Measurements from ENCODE around the gene TRAPPC2.

Gene TRAPPC2

GRCh38 chrX:13763489-13763888 lies 29.1 kb upstream of the TRAPPC2 start:
- no peaks in the 10 kb centered on the region for H3K4me1 ChIP-seq (ENCODE audit: control insufficient read depth, insufficient read depth, low read length)
- H3K27ac ChIP-seq (ENCODE audit: insufficient read depth, low read depth, low read length, poor library complexity, severe bottlenecking): no peak overlapping the region
- H3K4me3 ChIP-seq (ENCODE audit: insufficient read depth, low read depth, low read length): no peak overlapping the region
- no peaks in the 10 kb centered on the region for H3K27me3 ChIP-seq (ENCODE audit: control insufficient read depth, insufficient read depth, low read length, poor library complexity, severe bottlenecking)
- H3K36me3 ChIP-seq (ENCODE audit: control insufficient read depth, insufficient read depth, low read length): no peaks in the 10 kb centered on the region
- 66 to 77% methylated on average over 7 to 8 of the region's 8 CpGs for WGBS, 2 experiments
- no peaks in the 10 kb centered on the region for H3K9me3 ChIP-seq (ENCODE audit: control insufficient read depth, low read length)

- 36 to 40% methylated on average over 4 to 7 of the region's 7 CpGs for WGBS, 2 experiments
- H3K36me3 ChIP-seq (ENCODE audit: control insufficient read depth, insufficient read depth, low read length): no peaks in the 10 kb centered on the region
- no peak overlapping the region for H3K4me3 ChIP-seq (ENCODE audit: insufficient read depth, low read depth, low read length)
- H3K27me3 ChIP-seq (ENCODE audit: control insufficient read depth, insufficient read depth, low read length, poor library complexity, severe bottlenecking): no peaks in the 10 kb centered on the region
- H3K4me1 ChIP-seq (ENCODE audit: control insufficient read depth, insufficient read depth, low read length): no peaks in the 10 kb centered on the region
- H3K9me3 ChIP-seq (ENCODE audit: control insufficient read depth, low read length): no peaks in the 10 kb centered on the region
- H3K27ac ChIP-seq (ENCODE audit: insufficient read depth, low read depth, low read length, poor library complexity, severe bottlenecking): no peak overlapping the region
Measured at GRCh38 chrX:13761606-13762414, 27.4 kb upstream of the TRAPPC2 start.

GRCh38 chrX:13760426-13760825 lies 26.0 kb upstream of the TRAPPC2 start:
- Histone ChIP-seq H3K27ac (ENCODE audit: insufficient read depth, low read depth, low read length, poor library complexity, severe bottlenecking) (no peak overlapping the region), H3K4me1 (ENCODE audit: control insufficient read depth, insufficient read depth, low read length) (no peaks in the 10 kb centered on the region), H3K4me3 (ENCODE audit: insufficient read depth, low read depth, low read length) (no peak overlapping the region), H3K27me3 (ENCODE audit: control insufficient read depth, insufficient read depth, low read length, poor library complexity, severe bottlenecking) (no peaks in the 10 kb centered on the region), H3K9me3 (ENCODE audit: control insufficient read depth, low read length) (no peaks in the 10 kb centered on the region), H3K36me3 (ENCODE audit: control insufficient read depth, insufficient read depth, low read length) (no peaks in the 10 kb centered on the region)
- 79 to 82% methylated on average over 12 to 13 of the region's 13 CpGs for WGBS, 2 experiments

- no peaks in the 10 kb centered on the region for H3K4me1 ChIP-seq (ENCODE audit: control insufficient read depth, insufficient read depth, low read length)
Measured at GRCh38 chrX:13759152-13759718, 24.8 kb upstream of the TRAPPC2 start.

GRCh38 chrX:13756381-13756780 lies 22.0 kb upstream of the TRAPPC2 start:
- Histone ChIP-seq H3K27ac (ENCODE audit: insufficient read depth, low read depth, low read length, poor library complexity, severe bottlenecking) (no peak overlapping the region), H3K4me3 (ENCODE audit: insufficient read depth, low read depth, low read length) (no peak overlapping the region), H3K4me1 (ENCODE audit: control insufficient read depth, insufficient read depth, low read length) (no peaks in the 10 kb centered on the region), H3K36me3 (ENCODE audit: control insufficient read depth, insufficient read depth, low read length) (no peaks in the 10 kb centered on the region), H3K27me3 (ENCODE audit: control insufficient read depth, insufficient read depth, low read length, poor library complexity, severe bottlenecking) (no peaks in the 10 kb centered on the region), H3K9me3 (ENCODE audit: control insufficient read depth, low read length) (no peaks in the 10 kb centered on the region)
- 93 to 96% methylated on average over 4 of the region's 4 CpGs for WGBS, 2 experiments

More at GRCh38 chrX:13759152-13759718, 24.8 kb upstream of the TRAPPC2 start:
- Histone ChIP-seq H3K27me3 (ENCODE audit: control insufficient read depth, insufficient read depth, low read length, poor library complexity, severe bottlenecking) (no peaks in the 10 kb centered on the region), H3K36me3 (ENCODE audit: control insufficient read depth, insufficient read depth, low read length) (no peaks in the 10 kb centered on the region), H3K9me3 (ENCODE audit: control insufficient read depth, low read length) (no peaks in the 10 kb centered on the region), H3K27ac (ENCODE audit: insufficient read depth, low read depth, low read length, poor library complexity, severe bottlenecking) (no peak overlapping the region), H3K4me3 (ENCODE audit: insufficient read depth, low read depth, low read length) (no peak overlapping the region)
- WGBS, 2 experiments: 95 to 97% methylated on average over 6 to 8 of the region's 8 CpGs

GRCh38 chrX:13755254-13755653 lies 20.8 kb upstream of the TRAPPC2 start:
- Histone ChIP-seq H3K4me3 (ENCODE audit: insufficient read depth, low read depth, low read length) (no peak overlapping the region), H3K36me3 (ENCODE audit: control insufficient read depth, insufficient read depth, low read length) (no peaks in the 10 kb centered on the region), H3K9me3 (ENCODE audit: control insufficient read depth, low read length) (no peaks in the 10 kb centered on the region), H3K27ac (ENCODE audit: insufficient read depth, low read depth, low read length, poor library complexity, severe bottlenecking) (no peak overlapping the region), H3K4me1 (ENCODE audit: control insufficient read depth, insufficient read depth, low read length) (no peaks in the 10 kb centered on the region), H3K27me3 (ENCODE audit: control insufficient read depth, insufficient read depth, low read length, poor library complexity, severe bottlenecking) (no peaks in the 10 kb centered on the region)
- WGBS, 2 experiments: 88 to 100% methylated on average over 1 of the region's 1 CpG

GRCh38 chrX:13754765-13755164 lies 20.3 kb upstream of the TRAPPC2 start:
- H3K27me3 ChIP-seq (ENCODE audit: control insufficient read depth, insufficient read depth, low read length, poor library complexity, severe bottlenecking): no peaks in the 10 kb centered on the region
- H3K27ac ChIP-seq (ENCODE audit: insufficient read depth, low read depth, low read length, poor library complexity, severe bottlenecking): no peak overlapping the region
- H3K4me1 ChIP-seq (ENCODE audit: control insufficient read depth, insufficient read depth, low read length): no peaks in the 10 kb centered on the region
- 100% methylated on average over 1 of the region's 1 CpG for WGBS, 2 experiments
- no peaks in the 10 kb centered on the region for H3K9me3 ChIP-seq (ENCODE audit: control insufficient read depth, low read length)
- H3K4me3 ChIP-seq (ENCODE audit: insufficient read depth, low read depth, low read length): no peak overlapping the region
- no peaks in the 10 kb centered on the region for H3K36me3 ChIP-seq (ENCODE audit: control insufficient read depth, insufficient read depth, low read length)

- H3K9me3 ChIP-seq (ENCODE audit: control insufficient read depth, low read length): no peaks in the 10 kb centered on the region
- WGBS, 2 experiments: 95 to 97% methylated on average over 3 of the region's 3 CpGs
- H3K4me3 ChIP-seq (ENCODE audit: insufficient read depth, low read depth, low read length): no peak overlapping the region
- H3K4me1 ChIP-seq (ENCODE audit: control insufficient read depth, insufficient read depth, low read length): no peaks in the 10 kb centered on the region
- H3K36me3 ChIP-seq (ENCODE audit: control insufficient read depth, insufficient read depth, low read length): no peaks in the 10 kb centered on the region
- H3K27ac ChIP-seq (ENCODE audit: insufficient read depth, low read depth, low read length, poor library complexity, severe bottlenecking): no peak overlapping the region
- H3K27me3 ChIP-seq (ENCODE audit: control insufficient read depth, insufficient read depth, low read length, poor library complexity, severe bottlenecking): no peaks in the 10 kb centered on the region
Measured at GRCh38 chrX:13752646-13753045, 18.2 kb upstream of the TRAPPC2 start.

- WGBS, 2 experiments: 95 to 100% methylated on average over 1 to 2 of the region's 3 CpGs
Measured at GRCh38 chrX:13752141-13752540, 17.7 kb upstream of the TRAPPC2 start.

GRCh38 chrX:13750812-13751211 lies 16.4 kb upstream of the TRAPPC2 start:
- H3K27me3 ChIP-seq (ENCODE audit: control insufficient read depth, insufficient read depth, low read length, poor library complexity, severe bottlenecking): no peaks in the 10 kb centered on the region
- H3K36me3 ChIP-seq (ENCODE audit: control insufficient read depth, insufficient read depth, low read length): no peaks in the 10 kb centered on the region
- no peaks in the 10 kb centered on the region for H3K9me3 ChIP-seq (ENCODE audit: control insufficient read depth, low read length)
- no peaks in the 10 kb centered on the region for H3K4me1 ChIP-seq (ENCODE audit: control insufficient read depth, insufficient read depth, low read length)
- H3K27ac ChIP-seq (ENCODE audit: insufficient read depth, low read depth, low read length, poor library complexity, severe bottlenecking): no peak overlapping the region
- H3K4me3 ChIP-seq (ENCODE audit: insufficient read depth, low read depth, low read length): no peak overlapping the region

More at GRCh38 chrX:13752141-13752540, 17.7 kb upstream of the TRAPPC2 start:
- H3K27ac ChIP-seq (ENCODE audit: insufficient read depth, low read depth, low read length, poor library complexity, severe bottlenecking): no peak overlapping the region
- no peak overlapping the region for H3K4me3 ChIP-seq (ENCODE audit: insufficient read depth, low read depth, low read length)
- H3K4me1 ChIP-seq (ENCODE audit: control insufficient read depth, insufficient read depth, low read length): no peaks in the 10 kb centered on the region
- H3K36me3 ChIP-seq (ENCODE audit: control insufficient read depth, insufficient read depth, low read length): no peaks in the 10 kb centered on the region
- H3K27me3 ChIP-seq (ENCODE audit: control insufficient read depth, insufficient read depth, low read length, poor library complexity, severe bottlenecking): no peaks in the 10 kb centered on the region
- no peaks in the 10 kb centered on the region for H3K9me3 ChIP-seq (ENCODE audit: control insufficient read depth, low read length)

Measured in ectodermal cell (in vitro differentiated cells).